OCI-LY3 (cell line): ENCODE measurements around the gene UBAP1.
A peak's percentile ranks its signal among the peaks of the same experiment; 100 is the strongest.

Experiments
- H2AFZ ChIP-seq: fragments of 200-600, 300-600 bp; shearing (Covaris generic); 2 replicates; pipeline ENCODE4 v1.6.0; 2014; ENCODE audit warnings: antibody characterized with exemption, low read depth, low read length
- H3K27ac ChIP-seq: fragments of 200-600, 300-600 bp; sonication (generic); 2 replicates; pipeline ENCODE4 v1.5.1; 2014; ENCODE audit warnings: mild to moderate bottlenecking, low read length, moderate library complexity, mixed read lengths
- H3K27me3 ChIP-seq: fragments of 200-600, 300-600 bp; sonication (generic); 2 replicates; pipeline ENCODE4 v1.6.1; 2014; ENCODE audit warnings: low read depth, low read length, mixed read lengths
- H3K36me3 ChIP-seq: fragments of 200-600, 300-600 bp; sonication (generic); replicated peaks from 2 replicates; pipeline ENCODE3; 2014; ENCODE audit warnings: low read depth, low read length, mixed read lengths
- H3K4me1 ChIP-seq: fragments of 300-600, 200-600 bp; sonication (generic); 2 replicates; pipeline ENCODE4 v1.6.1; 2014; ENCODE audit warnings: low read length, mixed read lengths
- H3K4me2 ChIP-seq: fragments of 200-600, 300-600 bp; sonication (generic); 2 replicates; pipeline ENCODE4 v1.6.1; 2014; ENCODE audit warnings: low read length, mixed read lengths
- H3K4me3 ChIP-seq: fragments of 300-600, 200-600 bp; sonication (generic); 2 replicates; pipeline ENCODE4 v1.5.1; 2014; ENCODE audit warnings: antibody characterized with exemption, mild to moderate bottlenecking, low read length, moderate library complexity
- H3K79me2 ChIP-seq: fragments of 300-600, 200-600 bp; shearing (Covaris generic); 2 replicates; pipeline ENCODE4 v1.6.1; 2014; ENCODE audit warnings: mild to moderate bottlenecking, low read length, mixed read lengths
- H3K9ac ChIP-seq: fragments of 300-600, 200-600 bp; shearing (Covaris generic); 2 replicates; pipeline ENCODE4 v1.6.0; 2014; ENCODE audit warnings: mild to moderate bottlenecking, low read length, moderate library complexity
- H3K9me3 ChIP-seq: fragments of 200-600, 300-600 bp; shearing (Covaris generic); 2 replicates; pipeline ENCODE4 v1.6.1; 2014; ENCODE audit warnings: low read length, mixed read lengths; ENCODE audit not compliant: insufficient read depth
- H4K20me1 ChIP-seq: fragments of 200-600, 300-600 bp; sonication (generic); 2 replicates; pipeline ENCODE4 v1.6.1; 2016; ENCODE audit warnings: low read length, mixed read lengths; ENCODE audit not compliant: insufficient read depth
- EZH2phosphoT487 ChIP-seq: fragments of 200-600 bp; shearing (Covaris generic); IDR thresholded peaks from 2 replicates; pipeline ENCODE4 v1.6.1; 2018; ENCODE audit warnings: antibody characterized with exemption, mixed run types, low read depth
- TF ChIP-seq, protein P1 (sequence below): fragments of 200-600, 300-600 bp; sonication (generic); IDR thresholded peaks from 2 replicates; pipeline ENCODE4 v1.5.1; 2014; ENCODE audit warnings: antibody characterized with exemption, low read length, low read depth

The UBAP1 gene

DNA sequence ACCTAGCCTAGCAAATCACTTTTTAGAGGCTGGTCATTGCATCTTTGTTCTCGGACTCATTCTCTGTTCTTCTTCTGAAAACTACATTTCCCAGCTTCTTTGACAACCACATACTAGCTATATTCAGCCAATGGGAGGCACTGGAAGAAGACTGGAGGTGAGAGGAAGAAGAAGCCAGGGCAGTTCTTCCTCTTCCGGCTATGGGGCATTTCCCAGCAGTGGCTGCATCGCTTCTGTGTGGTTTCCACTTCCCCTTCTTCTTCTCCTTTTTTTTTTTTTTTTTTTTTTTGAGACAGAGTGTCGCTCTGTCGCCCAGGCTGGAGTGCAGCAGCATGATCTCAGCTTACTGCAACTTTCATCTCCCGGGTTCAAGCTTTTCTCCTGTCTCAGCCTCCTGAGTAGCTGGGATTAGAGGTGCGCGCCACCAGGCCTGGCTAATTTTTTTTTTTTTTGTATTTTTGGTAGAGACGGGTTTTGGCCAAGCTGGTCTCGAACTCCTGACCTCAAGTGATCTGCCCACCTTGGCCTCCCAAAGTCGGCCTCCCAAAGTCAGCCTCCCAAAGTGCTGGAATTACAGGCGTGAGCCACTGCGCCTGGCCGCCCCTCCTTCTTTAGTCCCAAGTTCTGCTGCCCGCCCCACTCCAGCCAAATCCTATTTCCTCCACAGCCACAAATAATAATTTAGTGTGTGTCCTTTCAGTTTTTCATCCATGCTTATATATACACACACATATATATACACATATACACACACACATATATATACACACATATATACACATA is 6.9 kb upstream of the UBAP1 start:
- no peaks in the 10 kb centered on the region for H4K20me1 ChIP-seq
- no peaks in the 10 kb centered on the region for H3K9me3 ChIP-seq
- peak overlapping the region; percentile 94; the same call in 1 of the 2 replicates for H2AFZ ChIP-seq
- no peaks in the 10 kb centered on the region for H3K36me3 ChIP-seq
- H3K4me3 ChIP-seq: peak overlapping the region; percentile 72
- peak overlapping the region; percentile 68 for H3K27ac ChIP-seq
- no peak for TF ChIP-seq EZH2phosphoT487
- TF ChIP-seq, protein P1, sequence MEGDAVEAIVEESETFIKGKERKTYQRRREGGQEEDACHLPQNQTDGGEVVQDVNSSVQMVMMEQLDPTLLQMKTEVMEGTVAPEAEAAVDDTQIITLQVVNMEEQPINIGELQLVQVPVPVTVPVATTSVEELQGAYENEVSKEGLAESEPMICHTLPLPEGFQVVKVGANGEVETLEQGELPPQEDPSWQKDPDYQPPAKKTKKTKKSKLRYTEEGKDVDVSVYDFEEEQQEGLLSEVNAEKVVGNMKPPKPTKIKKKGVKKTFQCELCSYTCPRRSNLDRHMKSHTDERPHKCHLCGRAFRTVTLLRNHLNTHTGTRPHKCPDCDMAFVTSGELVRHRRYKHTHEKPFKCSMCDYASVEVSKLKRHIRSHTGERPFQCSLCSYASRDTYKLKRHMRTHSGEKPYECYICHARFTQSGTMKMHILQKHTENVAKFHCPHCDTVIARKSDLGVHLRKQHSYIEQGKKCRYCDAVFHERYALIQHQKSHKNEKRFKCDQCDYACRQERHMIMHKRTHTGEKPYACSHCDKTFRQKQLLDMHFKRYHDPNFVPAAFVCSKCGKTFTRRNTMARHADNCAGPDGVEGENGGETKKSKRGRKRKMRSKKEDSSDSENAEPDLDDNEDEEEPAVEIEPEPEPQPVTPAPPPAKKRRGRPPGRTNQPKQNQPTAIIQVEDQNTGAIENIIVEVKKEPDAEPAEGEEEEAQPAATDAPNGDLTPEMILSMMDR: no peak
- H3K79me2 ChIP-seq: no peaks in the 10 kb centered on the region
- H3K4me1 ChIP-seq: peaks cover 15% of the 10 kb centered on the region
- H3K9ac ChIP-seq: peak overlapping the region; percentile 69
- peak overlapping the region; percentile 71 for H3K4me2 ChIP-seq
- H3K27me3 ChIP-seq: no peaks in the 10 kb centered on the region

DNA sequence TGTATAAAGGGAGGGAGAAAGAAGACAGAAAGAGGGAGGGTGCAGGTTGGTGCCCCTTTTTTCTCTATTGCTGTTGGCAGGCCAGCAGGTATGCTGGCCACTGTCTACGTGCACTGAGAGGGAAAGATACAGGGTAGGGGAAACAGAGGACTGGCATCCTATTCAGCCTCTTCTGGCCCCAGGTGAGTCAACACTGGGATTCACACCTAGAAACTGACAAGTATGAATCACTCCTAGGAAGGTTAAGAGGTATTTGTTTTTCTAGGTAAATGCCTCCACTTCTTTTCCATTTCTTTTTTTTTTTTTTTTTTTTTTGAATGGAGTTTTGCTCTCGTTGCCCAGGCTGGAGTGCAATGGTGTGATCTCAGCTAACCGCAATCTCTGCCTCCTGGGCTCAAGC is 2.8 kb upstream of the UBAP1 start:
- Histone ChIP-seq H3K9me3 (no peaks in the 10 kb centered on the region), H3K27me3 (no peaks in the 10 kb centered on the region), H3K4me3 (no peak overlapping the region), H3K36me3 (no peaks in the 10 kb centered on the region), H3K79me2 (peaks cover 32% of the 10 kb centered on the region), H3K4me2 (no peak overlapping the region), H3K27ac (no peak overlapping the region), H3K4me1 (peaks cover 24% of the 10 kb centered on the region), H3K9ac (no peak overlapping the region), H4K20me1 (peaks cover 14% of the 10 kb centered on the region), H2AFZ (no peak overlapping the region)
- TF ChIP-seq, protein P1: no peak
- no peak for TF ChIP-seq EZH2phosphoT487

DNA sequence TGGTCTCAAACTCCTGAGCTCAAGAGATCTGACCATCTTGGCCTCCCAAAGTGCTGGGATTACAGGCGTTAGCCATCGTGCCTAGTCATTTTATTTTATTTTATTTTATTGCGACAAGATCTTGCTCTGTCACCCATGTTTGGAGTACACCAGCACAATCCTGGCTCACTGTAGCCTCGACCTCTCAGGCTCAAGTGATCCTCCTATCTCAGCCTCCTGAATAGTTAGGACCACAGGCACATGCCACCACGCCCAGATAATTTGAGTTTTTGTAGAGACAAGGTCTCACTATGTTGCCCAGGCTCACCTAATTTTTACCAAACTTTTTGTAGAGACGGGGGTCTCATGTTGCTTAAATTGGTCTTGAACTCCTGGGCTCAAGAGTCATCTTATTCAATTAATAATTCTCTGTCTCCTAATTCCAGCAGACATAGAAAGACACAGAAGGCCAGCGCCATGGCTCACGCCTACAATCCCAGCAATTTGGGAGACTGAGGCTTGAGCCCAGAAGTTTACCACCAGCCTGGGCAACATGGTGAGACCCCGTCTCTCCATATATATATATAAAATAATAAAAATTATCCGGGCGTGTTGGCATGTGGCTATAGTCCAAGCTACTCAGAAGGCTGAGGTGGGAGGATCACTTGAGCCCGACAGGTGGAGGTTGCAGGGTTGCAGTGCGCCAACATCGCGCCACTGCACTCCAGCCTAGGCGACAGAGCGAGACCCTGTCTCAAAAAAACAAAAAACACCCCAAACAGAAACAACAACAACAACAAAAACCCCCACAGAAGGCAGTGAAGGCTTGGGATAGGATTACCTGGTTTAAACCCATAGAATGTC is 1.0 kb upstream of the UBAP1 start:
- peaks cover 14% of the 10 kb centered on the region for H4K20me1 ChIP-seq
- H3K79me2 ChIP-seq: peaks cover 49% of the 10 kb centered on the region
- 0 out of 2 replicates have a peak overlapping the region, but pooled peaks have one; percentile 15 for H2AFZ ChIP-seq
- H3K27me3 ChIP-seq: no peaks in the 10 kb centered on the region
- TF ChIP-seq, protein P1: no peak
- no peak for TF ChIP-seq EZH2phosphoT487
- peak overlapping the region; percentile 72 for H3K9ac ChIP-seq
- no peaks in the 10 kb centered on the region for H3K36me3 ChIP-seq
- no peaks in the 10 kb centered on the region for H3K9me3 ChIP-seq
- peaks cover 12% of the 10 kb centered on the region for H3K4me1 ChIP-seq
- H3K27ac ChIP-seq: peak overlapping the region; percentile 23; the same call in 1 of the 2 replicates
- H3K4me3 ChIP-seq: peak overlapping the region; percentile 97
- H3K4me2 ChIP-seq: peak overlapping the region; percentile 84
